ES-I3 (cell line): ENCODE measurements around the gene SH2D4B.

Experiments
- H3K36me3 ChIP-seq: 2 replicates; pipeline ENCODE4 v1.6.1; 2013; ENCODE audit warnings: mild to moderate bottlenecking, low read length, control low read depth, moderate library complexity; ENCODE audit not compliant: insufficient read depth
- H3K4me1 ChIP-seq: 2 replicates; pipeline ENCODE4 v1.6.1; 2013; ENCODE audit warnings: mild to moderate bottlenecking, control low read depth, low read length; ENCODE audit not compliant: insufficient read depth
- H3K9ac ChIP-seq: 2 replicates; pipeline ENCODE4 v1.6.1; 2013; ENCODE audit warnings: low read depth, mild to moderate bottlenecking, low read length, moderate library complexity
- H3K9me3 ChIP-seq: 2 replicates; pipeline ENCODE4 v1.6.1; 2013; ENCODE audit warnings: mild to moderate bottlenecking, low read length, moderate library complexity; ENCODE audit not compliant: control insufficient read depth, insufficient read depth

Gene SH2D4B

DNA sequence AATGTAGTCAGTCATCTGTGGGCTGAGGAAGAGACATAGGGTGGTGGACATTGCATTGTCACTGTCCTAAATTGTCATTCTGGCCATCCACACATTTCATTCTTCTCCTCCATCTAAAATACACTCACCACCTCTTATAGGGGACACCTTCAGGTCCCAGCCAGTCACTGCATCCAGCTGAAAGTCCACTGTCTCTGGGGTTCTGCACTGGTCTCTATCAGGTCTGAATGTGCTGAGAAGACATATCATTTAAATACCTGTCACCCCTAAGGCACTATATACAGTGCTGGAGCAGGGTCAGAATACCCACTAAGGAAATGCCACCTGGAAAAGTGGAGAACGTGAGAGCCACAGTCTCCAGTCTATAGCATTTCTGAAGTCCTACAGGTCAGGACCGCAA is 29.6 kb downstream of the SH2D4B start:
- H3K36me3 ChIP-seq, result no peaks in the 10 kb centered on the region
- no peak overlapping the region for H3K9ac ChIP-seq
- no peaks in the 10 kb centered on the region for H3K4me1 ChIP-seq
- no peaks in the 10 kb centered on the region for H3K9me3 ChIP-seq

DNA sequence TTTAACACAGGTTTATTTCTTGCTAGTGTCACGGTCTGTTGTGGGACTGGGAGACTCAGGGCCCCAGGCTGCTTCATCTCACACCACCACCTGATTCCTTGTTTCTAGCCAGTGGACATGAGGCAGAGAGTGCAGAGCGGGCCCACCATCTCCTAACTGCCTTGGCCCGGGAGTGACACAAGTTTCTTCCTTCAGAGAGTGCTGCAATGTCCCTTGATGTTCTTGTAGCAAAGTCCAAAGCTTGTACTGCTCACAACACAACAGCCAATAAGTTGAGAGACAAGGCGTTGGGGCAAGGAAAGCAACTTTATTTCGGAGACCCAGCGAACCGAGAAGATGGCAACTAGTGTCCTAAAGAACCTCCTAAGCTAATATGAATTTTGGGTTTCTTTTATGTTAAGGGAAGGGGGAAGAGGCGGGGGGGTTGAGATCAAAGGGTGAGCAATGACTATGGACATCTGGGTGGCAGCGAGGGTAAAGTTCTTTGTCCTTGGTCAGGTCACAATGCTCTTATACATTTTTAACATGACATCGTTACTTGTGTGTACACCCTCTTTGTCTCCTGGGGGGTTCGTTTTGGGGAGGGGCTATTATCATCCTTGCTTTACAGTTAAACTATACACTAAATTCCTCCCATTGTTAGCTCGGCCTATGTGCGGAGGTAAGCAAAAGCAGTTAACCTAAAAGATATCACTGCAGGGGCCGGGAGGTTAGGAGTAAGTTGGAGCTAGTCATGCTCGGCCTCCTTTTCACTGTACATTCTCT is 31.6 kb downstream of the SH2D4B start:
- Histone ChIP-seq H3K36me3 (no peaks in the 10 kb centered on the region), H3K9ac (no peak overlapping the region)

DNA sequence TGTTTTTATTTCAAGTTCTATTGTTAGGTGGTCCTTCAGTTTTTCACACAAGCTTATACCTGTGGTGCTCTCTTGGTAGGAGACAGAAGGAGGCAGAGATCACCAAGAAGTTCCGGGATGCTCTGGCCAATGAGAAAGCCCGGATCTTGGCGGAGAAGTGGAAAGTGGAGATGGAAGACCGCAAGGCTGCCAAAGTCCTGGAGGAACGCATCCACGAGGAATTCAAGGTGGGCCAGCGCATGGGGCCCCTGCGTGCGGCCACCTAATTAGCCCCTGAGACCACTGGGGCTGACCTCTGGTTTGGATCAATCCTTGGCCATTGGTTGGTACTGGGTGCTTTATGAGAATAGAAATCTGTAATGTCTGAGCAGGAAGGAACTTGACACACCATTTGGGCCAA is 33.6 kb downstream of the SH2D4B start:
- Histone ChIP-seq H3K9me3 (no peaks in the 10 kb centered on the region), H3K4me1 (no peaks in the 10 kb centered on the region), H3K36me3 (no peaks in the 10 kb centered on the region), H3K9ac (no peak overlapping the region)

More for the DNA sequence above, 31.6 kb downstream of the SH2D4B start:
- Histone ChIP-seq H3K9me3 (no peaks in the 10 kb centered on the region), H3K4me1 (no peaks in the 10 kb centered on the region)

- Histone ChIP-seq H3K9ac (no peak overlapping the region), H3K9me3 (no peaks in the 10 kb centered on the region), H3K36me3 (no peaks in the 10 kb centered on the region), H3K4me1 (no peaks in the 10 kb centered on the region)
These were observed 41.6 kb downstream of the SH2D4B start for GRCh38 chr10:80579181-80579763.

DNA sequence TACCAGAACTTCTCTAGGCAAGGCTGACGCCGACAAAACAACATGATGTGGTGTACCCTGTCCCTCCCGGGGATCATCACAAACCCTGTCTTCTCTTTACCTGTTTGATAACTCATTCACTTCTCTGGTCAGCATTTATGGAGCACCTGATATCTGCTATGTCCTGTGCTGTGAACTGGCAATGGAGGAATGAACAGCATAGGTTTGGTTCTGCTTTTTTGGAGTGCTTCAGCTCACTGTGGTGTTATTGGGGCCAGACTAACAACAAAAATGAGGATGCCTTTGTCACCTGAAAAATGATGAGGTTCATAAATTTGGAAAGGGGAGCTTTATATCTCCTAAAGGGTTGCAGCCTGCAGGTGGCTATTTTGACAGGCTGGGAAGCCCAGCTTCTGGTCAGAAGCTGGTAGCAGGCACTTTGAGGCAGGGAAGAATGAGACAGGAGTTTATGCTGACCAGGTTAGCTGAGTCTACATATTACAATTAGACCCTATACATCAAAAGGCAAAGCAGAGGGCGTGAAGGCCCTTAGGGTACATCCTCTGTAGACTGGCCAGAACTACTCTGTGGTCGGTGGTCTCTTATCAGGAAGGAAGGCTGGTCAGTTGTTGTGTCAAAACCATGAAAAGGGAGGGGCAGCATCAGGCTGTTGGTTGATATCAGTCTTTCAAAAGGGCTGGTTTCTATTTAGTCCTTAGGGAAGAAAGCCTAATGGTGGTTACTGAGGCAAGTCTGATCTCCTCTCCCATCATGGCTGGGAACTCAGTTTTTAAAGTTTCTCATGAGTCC is 42.3 kb downstream of the SH2D4B start:
- no peaks in the 10 kb centered on the region for H3K36me3 ChIP-seq
- no peaks in the 10 kb centered on the region for H3K9me3 ChIP-seq
- no peak overlapping the region for H3K9ac ChIP-seq
- H3K4me1 ChIP-seq, result no peaks in the 10 kb centered on the region

DNA sequence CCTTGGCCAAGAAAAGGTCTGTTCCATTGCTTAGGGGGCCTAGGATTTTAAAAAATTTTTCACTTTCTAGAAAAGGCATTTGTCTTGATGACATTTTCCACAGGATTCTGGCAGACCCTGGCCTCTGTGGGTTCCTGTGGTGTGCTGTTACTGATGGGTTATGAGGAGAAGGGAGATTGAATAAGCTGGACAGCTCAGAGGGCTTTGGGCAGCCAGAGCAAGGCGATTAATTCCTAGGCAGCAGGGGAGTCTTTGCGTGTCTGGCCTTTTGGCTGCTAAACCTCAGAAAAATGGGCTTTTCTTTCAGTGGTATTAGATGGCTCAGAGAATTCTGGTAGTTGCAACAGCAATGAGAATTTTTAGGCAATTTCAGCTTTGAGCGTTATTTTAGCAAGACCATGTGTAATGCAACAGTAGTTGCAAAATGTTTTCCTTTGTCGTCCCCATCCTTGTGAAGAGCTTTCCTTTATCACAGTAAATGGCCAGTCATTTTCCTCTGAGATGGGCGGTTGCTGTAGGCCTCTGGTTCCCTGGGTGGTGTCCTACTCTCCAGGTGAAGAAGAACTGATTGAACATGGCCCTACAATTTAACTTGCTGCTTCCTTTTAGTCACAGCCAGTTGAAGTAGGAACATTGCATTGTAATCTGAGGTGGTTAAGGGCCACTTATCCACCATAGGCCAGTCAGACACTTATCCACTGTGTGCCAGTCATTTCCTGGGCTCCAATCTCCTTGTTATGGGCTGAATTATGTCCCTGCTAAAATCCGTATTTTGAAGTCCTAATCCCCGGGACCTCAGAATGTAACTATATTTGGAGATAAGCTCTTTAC is 43.2 kb downstream of the SH2D4B start:
- no peaks in the 10 kb centered on the region for H3K9me3 ChIP-seq
- no peak overlapping the region for H3K9ac ChIP-seq
- H3K4me1 ChIP-seq, result no peaks in the 10 kb centered on the region
- no peaks in the 10 kb centered on the region for H3K36me3 ChIP-seq

DNA sequence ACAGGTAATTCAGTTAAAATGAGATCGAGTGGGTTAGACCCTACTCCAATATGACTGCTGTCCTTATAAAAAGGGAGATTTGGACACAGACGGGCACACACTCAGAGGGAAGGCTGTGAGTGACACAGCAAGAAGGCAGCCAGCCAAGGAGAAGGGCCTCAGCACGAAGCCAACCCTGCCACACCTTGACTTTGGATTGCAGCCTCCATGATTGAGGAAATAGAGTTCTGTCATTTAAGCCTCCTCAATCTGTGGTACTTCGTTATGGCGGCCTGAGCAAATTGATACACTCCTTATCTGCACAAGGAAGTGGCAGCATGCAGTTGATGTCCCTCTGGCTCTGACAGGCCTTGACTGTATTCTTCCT is 43.8 kb downstream of the SH2D4B start:
- no peak overlapping the region for H3K9ac ChIP-seq
- H3K9me3 ChIP-seq, result no peaks in the 10 kb centered on the region
- no peaks in the 10 kb centered on the region for H3K4me1 ChIP-seq
- H3K36me3 ChIP-seq, result no peaks in the 10 kb centered on the region

DNA sequence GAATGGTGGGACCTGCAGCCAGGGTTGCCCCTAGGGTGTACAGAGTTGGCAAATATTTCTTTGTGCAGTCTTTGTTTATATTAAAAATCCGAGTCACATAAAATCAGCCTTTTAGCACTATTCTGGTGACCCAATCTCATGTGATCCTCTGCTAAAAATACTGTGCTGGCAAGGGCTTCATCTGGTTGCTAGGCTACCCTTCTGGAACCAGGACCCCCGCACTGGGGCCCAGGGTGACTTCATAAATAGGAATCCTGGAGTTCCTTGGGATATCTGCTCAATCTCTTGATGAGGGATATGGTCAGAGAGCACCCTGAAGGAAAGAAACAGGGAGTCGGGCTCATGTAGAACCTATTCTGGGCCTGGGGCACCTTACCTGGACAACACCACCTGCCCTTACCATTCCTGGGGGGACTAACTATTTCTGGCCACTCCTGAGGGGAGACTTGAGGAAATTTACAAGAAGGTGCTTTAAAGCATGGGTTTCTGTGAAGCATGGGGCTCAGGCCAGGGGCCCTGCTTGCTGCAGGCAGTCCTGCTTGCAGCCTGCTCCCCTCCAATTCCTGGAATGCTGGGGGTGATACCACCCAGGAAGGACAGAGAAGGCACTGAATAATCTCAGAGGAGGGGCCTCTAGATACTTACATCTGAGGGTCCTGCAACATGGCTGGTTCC is 44.7 kb downstream of the SH2D4B start:
- Histone ChIP-seq H3K9ac (no peak overlapping the region), H3K36me3 (no peaks in the 10 kb centered on the region), H3K9me3 (no peaks in the 10 kb centered on the region), H3K4me1 (no peaks in the 10 kb centered on the region)

DNA sequence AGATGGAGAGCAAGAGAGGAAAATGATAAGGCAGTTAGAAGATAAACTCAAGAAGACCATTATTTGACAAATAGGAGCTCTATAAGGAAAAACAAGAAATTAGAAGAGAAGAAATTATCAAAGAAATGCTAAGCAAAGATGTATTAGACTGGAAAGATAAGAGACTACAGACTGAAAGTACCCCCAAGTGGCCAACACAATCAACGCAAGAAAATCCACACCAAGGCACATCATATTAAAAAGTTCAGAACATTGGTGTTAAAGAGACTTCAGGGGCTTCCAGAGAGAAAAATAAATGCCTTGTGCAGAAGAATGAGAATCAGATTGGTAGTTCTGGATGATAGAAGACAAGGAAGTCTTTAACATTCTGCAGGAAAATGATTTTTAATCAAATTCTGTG is 46.0 kb downstream of the SH2D4B start:
- Histone ChIP-seq H3K9me3 (peaks cover 3% of the 10 kb centered on the region; the same call in 1 of the 2 replicates), H3K9ac (no peak overlapping the region), H3K36me3 (peaks cover 3% of the 10 kb centered on the region; the same call in 1 of the 2 replicates), H3K4me1 (no peaks in the 10 kb centered on the region)

DNA sequence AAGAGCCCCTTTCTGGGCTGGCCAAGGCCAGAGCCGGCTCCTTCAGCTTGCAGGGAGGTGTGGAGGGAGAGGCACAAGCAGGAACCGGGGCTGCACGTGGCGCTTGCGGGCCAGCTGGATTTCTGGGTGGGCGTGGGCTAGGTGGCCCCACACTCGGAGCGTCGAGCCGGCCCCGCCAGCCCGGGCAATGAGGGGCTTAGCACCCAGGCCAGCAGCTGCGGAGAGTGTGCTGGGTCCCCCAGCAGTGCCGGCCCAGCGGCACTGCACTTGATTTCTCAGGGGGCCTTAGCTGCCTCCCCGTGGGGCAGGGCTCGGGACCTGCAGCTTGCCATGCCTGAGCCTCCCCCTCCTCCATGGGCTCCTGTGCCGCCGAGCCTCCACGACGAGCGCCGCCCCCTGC is 48.1 kb downstream of the SH2D4B start:
- H3K36me3 ChIP-seq, result peaks cover 4% of the 10 kb centered on the region; the same call in 1 of the 2 replicates
- no peak overlapping the region for H3K9ac ChIP-seq
- H3K4me1 ChIP-seq, result no peaks in the 10 kb centered on the region
- peaks cover 3% of the 10 kb centered on the region; the same call in 1 of the 2 replicates for H3K9me3 ChIP-seq

- Histone ChIP-seq H3K36me3 (peaks cover 4% of the 10 kb centered on the region; the same call in 1 of the 2 replicates), H3K9me3 (peaks cover 3% of the 10 kb centered on the region; the same call in 1 of the 2 replicates), H3K4me1 (no peaks in the 10 kb centered on the region), H3K9ac (no peak overlapping the region)
These were observed 50.8 kb downstream of the SH2D4B start for GRCh38 chr10:80588546-80588945.

GRCh38 chr10:80589726-80590373 is 52.1 kb downstream of the SH2D4B start:
- Histone ChIP-seq H3K9me3 (peaks cover 3% of the 10 kb centered on the region; the same call in 1 of the 2 replicates), H3K4me1 (no peaks in the 10 kb centered on the region), H3K36me3 (peaks cover 4% of the 10 kb centered on the region; the same call in 1 of the 2 replicates), H3K9ac (no peak overlapping the region)

DNA sequence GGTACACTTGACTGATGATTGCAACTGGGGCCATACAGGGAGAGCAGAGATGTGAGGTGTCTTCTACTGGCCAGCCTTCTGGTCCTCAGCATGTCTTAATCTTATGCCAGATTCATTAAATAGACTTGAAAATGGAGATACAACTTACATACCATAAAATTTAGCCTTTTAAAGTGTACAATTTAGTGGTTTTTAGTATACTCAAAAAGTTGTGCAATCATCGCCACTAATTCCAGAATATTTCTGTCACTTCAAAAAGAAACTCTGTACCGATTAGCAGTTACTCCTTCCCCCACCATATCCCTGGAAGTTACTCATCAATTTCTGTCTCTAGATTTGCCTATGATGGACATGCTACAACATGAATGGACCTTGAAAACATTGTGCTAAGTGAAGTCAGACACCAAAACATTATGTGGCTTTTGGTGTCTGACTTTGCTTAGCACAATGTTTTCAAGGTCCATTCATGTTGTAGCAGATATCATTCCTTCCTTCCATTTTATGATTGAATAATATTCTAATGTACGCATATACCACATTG is 53.0 kb downstream of the SH2D4B start:
- H3K36me3 ChIP-seq, result peaks cover 4% of the 10 kb centered on the region; the same call in 1 of the 2 replicates
- H3K9ac ChIP-seq, result no peak overlapping the region
- peaks cover 3% of the 10 kb centered on the region; the same call in 1 of the 2 replicates for H3K9me3 ChIP-seq
- no peaks in the 10 kb centered on the region for H3K4me1 ChIP-seq
